GM12875 (cell line): ENCODE data around the gene GNAZ.
"Not testable (repeated sequence)": the region's sequence is repeated elsewhere in the genome, so short reads cannot be mapped to it uniquely, and the experiment has no call there.

Source experiments
- H3K4me3 ChIP-seq: one replicate; pipeline ENCODE4 v1.5.1; 2011; ENCODE audit warnings: low read depth, low read length, control low read depth
- TF ChIP-seq, protein P1 (sequence below): IDR thresholded peaks from 2 replicates; pipeline ENCODE4 v1.5.1; 2011; ENCODE audit warnings: low read depth, mild to moderate bottlenecking, control low read depth, inconsistent platforms, low read length, moderate library complexity, borderline replicate concordance; ENCODE audit not compliant: insufficient read depth

The GNAZ gene

DNA sequence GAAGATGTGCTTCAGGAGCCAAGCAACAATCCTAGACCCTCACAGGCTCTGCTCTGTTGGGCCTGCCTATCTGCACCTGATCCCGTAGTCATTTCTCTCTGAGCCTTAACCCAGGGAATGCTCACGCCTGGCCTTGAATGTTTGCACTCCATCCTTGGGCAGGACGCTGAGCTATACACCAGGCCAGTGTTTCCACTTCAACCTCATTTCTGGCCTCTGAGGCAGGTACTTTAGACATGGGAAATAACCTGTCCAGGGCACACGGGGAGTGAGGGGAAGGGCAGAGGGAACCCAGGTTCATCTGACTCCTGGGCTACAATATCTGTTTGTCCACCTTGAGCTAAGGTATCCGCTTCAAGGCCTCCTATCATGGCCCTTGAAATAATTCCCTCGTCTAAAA is 61.6 kb downstream of the GNAZ start:
- no peak overlapping the region for H3K4me3 ChIP-seq
- TF ChIP-seq, protein P1, sequence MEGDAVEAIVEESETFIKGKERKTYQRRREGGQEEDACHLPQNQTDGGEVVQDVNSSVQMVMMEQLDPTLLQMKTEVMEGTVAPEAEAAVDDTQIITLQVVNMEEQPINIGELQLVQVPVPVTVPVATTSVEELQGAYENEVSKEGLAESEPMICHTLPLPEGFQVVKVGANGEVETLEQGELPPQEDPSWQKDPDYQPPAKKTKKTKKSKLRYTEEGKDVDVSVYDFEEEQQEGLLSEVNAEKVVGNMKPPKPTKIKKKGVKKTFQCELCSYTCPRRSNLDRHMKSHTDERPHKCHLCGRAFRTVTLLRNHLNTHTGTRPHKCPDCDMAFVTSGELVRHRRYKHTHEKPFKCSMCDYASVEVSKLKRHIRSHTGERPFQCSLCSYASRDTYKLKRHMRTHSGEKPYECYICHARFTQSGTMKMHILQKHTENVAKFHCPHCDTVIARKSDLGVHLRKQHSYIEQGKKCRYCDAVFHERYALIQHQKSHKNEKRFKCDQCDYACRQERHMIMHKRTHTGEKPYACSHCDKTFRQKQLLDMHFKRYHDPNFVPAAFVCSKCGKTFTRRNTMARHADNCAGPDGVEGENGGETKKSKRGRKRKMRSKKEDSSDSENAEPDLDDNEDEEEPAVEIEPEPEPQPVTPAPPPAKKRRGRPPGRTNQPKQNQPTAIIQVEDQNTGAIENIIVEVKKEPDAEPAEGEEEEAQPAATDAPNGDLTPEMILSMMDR = no peak

DNA sequence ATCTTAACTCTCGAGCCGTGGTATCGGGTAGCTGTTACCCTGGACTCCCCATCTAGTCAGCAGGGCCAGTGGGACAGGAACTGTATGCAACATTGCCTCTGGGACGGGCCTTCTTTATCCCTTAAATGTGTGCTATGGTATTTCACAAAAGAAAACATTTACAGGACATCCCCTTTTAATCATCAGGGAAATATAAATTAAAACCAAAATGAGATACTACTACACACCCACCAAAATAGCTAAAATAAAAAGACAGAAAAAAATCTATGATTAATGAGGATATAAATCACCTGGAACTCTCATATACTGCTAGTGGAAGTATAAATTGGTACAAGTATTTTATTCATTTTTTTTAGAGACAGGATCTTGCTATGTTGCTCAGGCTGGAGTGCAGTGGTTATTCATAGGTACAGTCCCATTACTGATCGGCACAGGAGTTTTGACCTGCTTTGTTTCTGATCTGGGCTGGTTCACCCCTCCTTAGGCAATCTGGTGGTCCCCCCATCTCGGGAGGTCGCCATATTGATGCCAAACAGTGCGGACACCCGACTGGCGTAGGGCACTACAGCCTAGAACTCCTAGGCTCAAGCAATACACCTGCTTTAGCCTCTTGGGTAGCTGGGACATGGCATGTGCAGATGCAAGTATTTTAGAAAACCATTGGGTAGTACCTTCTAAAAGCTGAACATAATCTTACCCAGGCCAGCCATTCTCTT is 62.2 kb downstream of the GNAZ start:
- TF ChIP-seq, protein P1 = no peak

DNA sequence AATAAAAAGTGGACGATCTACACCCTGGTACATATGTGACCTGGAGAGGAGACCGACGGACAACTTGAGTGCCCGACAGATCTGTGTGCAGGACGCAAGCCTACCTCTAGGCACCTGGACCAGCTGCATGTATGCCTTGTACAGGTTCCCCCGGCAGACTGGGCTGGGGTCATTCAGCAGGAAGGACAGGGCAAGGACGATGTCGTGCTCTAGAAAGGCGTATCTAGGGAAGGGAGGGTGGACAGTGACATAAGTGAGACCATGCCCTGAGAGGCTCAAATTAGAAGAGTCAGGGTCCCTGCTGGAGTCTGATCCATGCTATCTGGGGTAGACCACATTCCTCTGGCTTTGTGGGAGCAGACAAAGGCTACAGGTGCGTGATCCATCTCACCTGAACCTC is 63.6 kb downstream of the GNAZ start:
- TF ChIP-seq, protein P1 = no peak
- no peak overlapping the region for H3K4me3 ChIP-seq

More for the DNA sequence above, 62.2 kb downstream of the GNAZ start:
- H3K4me3 ChIP-seq = no peak overlapping the region

DNA sequence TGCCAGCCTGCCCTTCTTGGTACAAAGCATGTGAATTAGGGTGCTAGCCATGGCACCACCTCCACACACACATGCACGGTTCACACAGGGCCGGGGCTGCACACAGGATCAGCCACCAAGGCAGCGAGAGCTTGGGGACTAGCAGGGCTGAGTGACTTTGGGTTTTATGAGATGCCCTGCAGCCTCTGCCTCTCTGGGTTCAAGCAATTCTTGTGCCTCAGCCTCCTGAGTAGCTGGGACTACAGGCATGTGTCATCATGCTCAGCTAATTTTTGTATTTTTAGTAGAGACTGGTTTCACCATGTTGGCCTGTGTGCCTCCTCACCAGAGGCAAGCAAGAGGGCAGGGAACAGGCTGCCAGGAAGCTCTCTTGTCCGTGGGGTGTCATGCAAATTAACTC is 66.7 kb downstream of the GNAZ start:
- H3K4me3 ChIP-seq = not testable (repeated sequence)

DNA sequence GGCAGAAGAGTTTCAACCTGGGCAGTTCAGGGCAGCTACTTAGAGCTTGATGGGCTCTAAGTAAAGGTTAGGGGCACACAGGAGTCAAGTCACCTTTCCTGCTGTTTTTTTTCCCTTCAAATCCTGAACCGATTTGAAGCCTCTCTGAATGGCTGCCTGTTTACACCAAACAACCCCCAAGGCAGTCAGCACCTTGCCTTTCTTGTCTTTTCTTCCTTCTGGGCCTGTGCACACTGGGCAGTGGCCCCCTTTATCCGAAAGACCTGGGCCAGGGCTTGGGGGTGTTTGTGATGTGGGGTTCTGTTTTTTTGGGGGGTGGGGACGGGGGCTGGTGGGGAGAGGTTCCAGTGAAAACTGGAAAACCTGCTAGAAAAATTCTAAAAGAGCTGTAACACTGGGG is 67.1 kb downstream of the GNAZ start:
- H3K4me3 ChIP-seq = no peak overlapping the region
- TF ChIP-seq, protein P1 = no peak

DNA sequence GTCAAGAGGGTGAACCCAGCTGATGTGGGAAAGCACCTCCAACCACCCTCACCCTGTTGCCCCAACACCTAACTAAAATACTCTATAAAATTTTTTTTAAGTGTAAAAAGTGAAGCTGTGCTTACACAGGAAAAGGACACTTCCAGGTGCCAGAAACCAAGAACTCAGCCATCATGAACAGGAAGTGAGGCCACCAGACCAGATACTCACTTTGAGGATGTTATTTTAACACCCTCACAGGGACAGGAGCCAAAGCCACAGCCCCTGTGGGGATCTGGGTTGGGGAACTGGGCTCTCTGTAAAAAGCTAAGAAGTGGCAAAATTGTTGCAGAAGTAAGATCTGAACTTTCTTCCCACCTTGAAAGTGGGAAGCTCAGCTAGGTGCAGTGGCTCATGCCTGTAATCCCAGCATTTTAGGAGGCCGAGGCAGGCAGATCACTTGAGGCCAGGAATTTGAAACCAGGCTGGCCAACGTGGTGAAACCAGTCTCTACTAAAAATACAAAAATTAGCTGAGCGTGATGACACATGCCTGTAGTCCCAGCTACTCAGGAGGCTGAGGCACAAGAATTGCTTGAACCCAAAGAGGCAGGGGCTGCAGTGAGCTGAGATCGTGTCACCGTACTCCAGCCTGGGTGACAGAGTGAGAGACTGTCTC is 67.7 kb downstream of the GNAZ start:
- peak overlapping the region; percentile 13 for H3K4me3 ChIP-seq

DNA sequence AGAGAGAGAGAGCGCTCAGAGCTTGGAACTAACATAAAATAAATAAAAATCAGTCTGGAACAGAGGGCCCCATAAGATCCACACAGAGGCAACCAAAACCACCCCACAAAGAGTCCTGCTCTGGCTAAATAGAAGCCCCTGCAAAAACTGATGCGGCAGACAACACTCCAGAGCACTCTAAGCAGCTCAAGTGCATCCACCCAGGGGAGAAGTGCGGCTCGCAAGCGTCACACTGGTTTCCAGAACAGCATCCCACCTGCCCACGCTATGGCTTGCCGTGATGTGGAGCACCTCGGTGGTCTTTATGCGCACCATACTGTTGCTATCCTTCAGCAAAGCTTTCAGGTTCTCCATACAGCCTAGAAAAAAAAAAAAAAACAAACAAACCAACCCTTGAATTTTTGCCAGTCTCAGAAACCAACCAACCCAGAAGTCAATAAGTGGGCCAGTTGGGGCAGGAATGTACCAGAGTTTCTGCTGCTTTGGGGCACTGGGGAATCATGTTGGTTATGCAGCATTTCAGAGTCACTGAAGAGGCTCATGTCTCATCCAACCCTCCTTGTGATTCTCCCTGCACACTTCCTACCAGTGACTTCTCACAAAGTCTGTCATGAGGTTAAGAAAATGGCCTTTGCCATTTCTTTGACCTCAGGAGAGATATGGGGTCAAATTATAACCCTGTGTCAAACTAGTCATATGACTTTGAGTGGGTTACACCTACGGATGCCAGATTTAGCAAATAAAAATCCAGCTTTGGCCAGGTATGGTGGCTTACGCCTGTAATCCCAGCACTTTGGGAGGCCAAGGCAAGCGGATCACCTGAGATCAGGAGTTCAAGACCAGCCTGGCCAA is 68.5 kb downstream of the GNAZ start:
- no peak overlapping the region for H3K4me3 ChIP-seq
- TF ChIP-seq, protein P1 = no peak

More for the DNA sequence above, 67.7 kb downstream of the GNAZ start:
- TF ChIP-seq, protein P1 = no peak
